Skin epidermis (tissue), 12 donors: ENCODE data around the gene P3H3.
"Not testable (repeated sequence)": the region's sequence is repeated elsewhere in the genome, so short reads cannot be mapped to it uniquely, and the experiment has no call there.

Source experiments
- H3K27ac ChIP-seq, 21 experiments: fragments of 200-600 bp; sonication (generic) in 11 of 21; one replicate each; pipeline ENCODE4 v1.5.0; 2020; ENCODE audit warnings: mild to moderate bottlenecking in 3 of 21, inconsistent platforms in 2 of 21, moderate library complexity in 2 of 21
- H3K4me3 ChIP-seq, 7 experiments: fragments of 200-600 bp; sonication (generic) in 2 of 7; one replicate each; pipeline ENCODE4 v1.5.0; 2020; ENCODE audit warnings: inconsistent platforms in 2 of 7, mild to moderate bottlenecking in 2 of 7, moderate library complexity in 1 of 7

The P3H3 gene

GRCh38 chr12:6872073-6873048, 44.2 kb downstream of the P3H3 start:
- Histone ChIP-seq H3K27ac (peak overlapping the region in 20 of 21 experiments; percentile 40 to 95 (median 86)), H3K4me3 (peak overlapping the region; percentile 57 to 85 (median 66))

- H3K4me3 ChIP-seq: peak within 1 kb of the TSS; percentile 57 to 85 (median 66)
- peak within 1 kb of the TSS; percentile 8 to 95 (median 86) for H3K27ac ChIP-seq
These were observed 45.1 kb downstream of the P3H3 start, which contains the start of gene SPSB2 for GRCh38 chr12:6873094-6874014. SPSB2 (minus strand) TSS chr12:6873303; CDS start chr12:6872901, 402 bp downstream.

- Histone ChIP-seq H3K27ac (peak overlapping the region in 19 of 21 experiments; percentile 40 to 95 (median 87)), H3K4me3 (peak overlapping the region; percentile 57 to 85 (median 66))
These were observed 45.8 kb downstream of the P3H3 start for GRCh38 chr12:6874015-6874368.

- not testable (repeated sequence) for H3K27ac ChIP-seq, H3K4me3 ChIP-seq
These were observed 51.6 kb downstream of the P3H3 start for GRCh38 chr12:6879824-6880223.

GRCh38 chr12:6883252-6883651, 55.0 kb downstream of the P3H3 start:
- H3K4me3 ChIP-seq: no peak overlapping the region
- H3K27ac ChIP-seq: no peak overlapping the region

GRCh38 chr12:6883683-6884082, 55.5 kb downstream of the P3H3 start:
- H3K27ac ChIP-seq: no peak overlapping the region
- H3K4me3 ChIP-seq: no peak overlapping the region

GRCh38 chr12:6884539-6884938, 56.3 kb downstream of the P3H3 start:
- Histone ChIP-seq H3K4me3 (no peak overlapping the region), H3K27ac (no peak overlapping the region)

- not testable (repeated sequence) for H3K27ac ChIP-seq, H3K4me3 ChIP-seq
These were observed 58.2 kb downstream of the P3H3 start for GRCh38 chr12:6886206-6886999.

GRCh38 chr12:6887460-6887859, 59.3 kb downstream of the P3H3 start:
- no peak overlapping the region for H3K4me3 ChIP-seq
- H3K27ac ChIP-seq: no peak overlapping the region

- H3K27ac ChIP-seq: peak overlapping the region in 1 of 21 experiments; percentile 5
- no peak overlapping the region for H3K4me3 ChIP-seq
These were observed 60.2 kb downstream of the P3H3 start for GRCh38 chr12:6888360-6888759.

GRCh38 chr12:6888794-6889193, 60.6 kb downstream of the P3H3 start:
- peak overlapping the region in 1 of 21 experiments; percentile 5 for H3K27ac ChIP-seq

More at GRCh38 chr12:6888794-6889193, 60.6 kb downstream of the P3H3 start:
- H3K4me3 ChIP-seq: not testable (repeated sequence)
